HepG2 (cell line): Measurements from ENCODE around the gene MACROD2. TPM values are rescaled to one million over a fixed set of nuclear protein-coding genes. Genes with fewer than 3 reads are reported as not detected.
A peak's percentile ranks its signal among the peaks of the same experiment; 100 is the strongest.

Experiments used
- ATAC-seq: fragments of 200-7000 bp; cut with Tn5 transposase; 3 replicates; pipeline ENCODE4 v1.9.1; 2020; ENCODE audit warnings: mild to moderate bottlenecking, moderate library complexity
- BruUV-seq: library from RNA; stranded (reverse); fragments of 400-500 nt; replicated peaks from 2 replicates; lab custom pipeline; 2021; lab: Mats Ljungman, UMichigan
- CTCF ChIA-PET: fragments of 300-600 bp; formaldehyde crosslinking; extraction: SDS; loops from one replicate; lab custom pipeline; 2021; ENCODE audit warnings: low total read pairs, inconsistent platforms, low intra/inter-chr PET ratio; lab: Yijun Ruan, JAX
- POLR2A ChIA-PET: fragments of 350-600 bp; sonication (Branson Sonifier 250); formaldehyde crosslinking; loops from one replicate; lab custom pipeline; 2020; ENCODE audit warnings: antibody characterized with exemption, inconsistent platforms; lab: Yijun Ruan, JAX
- DNase-seq: peaks from one replicate; pipeline ENCODE4 v3.0.0-alpha.2; 2015; ENCODE audit warnings: low spot score
- FAIRE-seq: peaks from 3 replicates; lab custom pipeline; 2011; peaks lifted over from hg19 to GRCh38; lab: Jason Lieb, UNC
- H2AFZ ChIP-seq: one replicate; pipeline ENCODE4 v1.6.1; 2011; ENCODE audit warnings: low read length, inconsistent platforms
- H3K27ac ChIP-seq: fragments of 300-600 bp; 3 replicates; pipeline ENCODE4 v1.8.0; 2011; ENCODE audit warnings: mixed run types, mild to moderate bottlenecking, mixed read lengths, low read length, inconsistent platforms; ENCODE audit not compliant: insufficient read depth; ENCODE audit errors: extremely low read length
- H3K27me3 ChIP-seq, 2 experiments: fragments of 200-600 bp in 1 of 2; 2 replicates in 1 of 2; 3 replicates in 1 of 2; pipeline versions ENCODE4 v1.6.0 to v1.8.0; 2011; ENCODE audit warnings: low read length in 2 of 2, mild to moderate bottlenecking in 2 of 2, moderate library complexity in 2 of 2, inconsistent platforms in 1 of 2; ENCODE audit not compliant: insufficient read depth in 2 of 2, control insufficient read depth in 1 of 2
- H3K36me3 ChIP-seq, 2 experiments: fragments of 200-600 bp in 1 of 2; replicated peaks in 1 of 2; 2 replicates in 1 of 2; 3 replicates in 1 of 2; pipeline versions ENCODE4 v1.5.1 to v1.8.0; 2011; ENCODE audit warnings: low read length in 2 of 2, inconsistent platforms in 1 of 2; ENCODE audit not compliant: insufficient read depth in 2 of 2, control insufficient read depth in 1 of 2
- H3K4me1 ChIP-seq: 2 replicates; pipeline ENCODE4 v1.5.1; 2012; ENCODE audit warnings: low read length, inconsistent platforms; ENCODE audit not compliant: insufficient read depth
- H3K4me2 ChIP-seq: 2 replicates; pipeline ENCODE4 v1.6.0; 2011; ENCODE audit warnings: low read depth, low read length, inconsistent platforms
- H3K4me3 ChIP-seq, 3 experiments: fragments of 200-600 bp in 1 of 3; sonication (generic), shearing (Covaris generic) in 1 of 3; replicated peaks in 1 of 3; 2 replicates each; pipeline ENCODE4 v1.5.1; 2011 to 2016; ENCODE audit warnings: low read length in 3 of 3, inconsistent platforms in 2 of 3, low read depth in 2 of 3, mild to moderate bottlenecking in 2 of 3, control low read depth in 1 of 3, mixed read lengths in 1 of 3; ENCODE audit not compliant: insufficient read depth in 1 of 3
- H3K79me2 ChIP-seq: one replicate; pipeline ENCODE4 v1.6.1; 2011; ENCODE audit warnings: low read length, inconsistent platforms; ENCODE audit not compliant: insufficient read depth
- H3K9ac ChIP-seq: 2 replicates; pipeline ENCODE4 v1.6.0; 2011; ENCODE audit warnings: mild to moderate bottlenecking, low read depth, low read length, inconsistent platforms; ENCODE audit not compliant: insufficient read depth
- H3K9me3 ChIP-seq: 2 replicates; pipeline ENCODE4 v1.5.1; 2012; ENCODE audit warnings: mild to moderate bottlenecking, low read length
- H4K20me1 ChIP-seq: 2 replicates; pipeline ENCODE4 v1.6.0; 2011; ENCODE audit warnings: inconsistent platforms, mild to moderate bottlenecking, low read length, moderate library complexity; ENCODE audit not compliant: insufficient read depth
- HOXA3 ChIP-seq: sonication (generic); formaldehyde crosslinking; IDR thresholded peaks from 2 replicates; pipeline ENCODE4 v1.5.0; 2020; ENCODE audit warnings: missing genetic modification reagents
- MYC ChIP-seq: sonication (generic); formaldehyde crosslinking; IDR thresholded peaks from 2 replicates; pipeline ENCODE4 v1.9.0; 2021; ENCODE audit warnings: missing genetic modification reagents, borderline replicate concordance
- NCOA1 ChIP-seq: sonication (generic); formaldehyde crosslinking; IDR thresholded peaks from 2 replicates; pipeline ENCODE4 v1.9.0; 2021; ENCODE audit warnings: missing genetic modification reagents
- POGK ChIP-seq: sonication (generic); formaldehyde crosslinking; conservative IDR thresholded peaks from 2 replicates; pipeline ENCODE4 v1.8.0; 2022; ENCODE audit warnings: mild to moderate bottlenecking, moderate library complexity, missing genetic modification reagents
- RAD21 ChIP-seq: fragments of 450-650 bp; formaldehyde crosslinking; IDR thresholded peaks from 2 replicates; pipeline ENCODE4 v1.5.0; 2020; ENCODE audit warnings: mild to moderate bottlenecking
- SMAD3 ChIP-seq: sonication (generic); formaldehyde crosslinking; IDR thresholded peaks from 2 replicates; pipeline ENCODE4 v1.4.0; 2020; ENCODE audit warnings: missing genetic modification reagents
- SMC3 ChIP-seq: IDR thresholded peaks from 2 replicates; pipeline ENCODE4 v1.6.1; 2011; ENCODE audit warnings: low read length, improper control_type of control experiment
- SOX13 ChIP-seq, 3 experiments: fragments of 450-650 bp in 1 of 3; sonication (generic) in 1 of 3; formaldehyde crosslinking in 1 of 3; IDR thresholded peaks in 2 of 3; conservative IDR thresholded peaks in 1 of 3; 2 replicates each; pipeline versions ENCODE4 v1.5.0 to v1.6.1; 2016 to 2020; ENCODE audit warnings: antibody characterized with exemption in 1 of 3, mild to moderate bottlenecking in 1 of 3, missing compliant biosample characterization in 1 of 3, missing genetic modification reagents in 1 of 3, moderate library complexity in 1 of 3
- THAP8 ChIP-seq: sonication (generic); formaldehyde crosslinking; IDR thresholded peaks from 2 replicates; pipeline ENCODE4 v1.5.1; 2020; ENCODE audit warnings: missing genetic modification reagents, mild to moderate bottlenecking, borderline replicate concordance
- ZBTB26 ChIP-seq: IDR thresholded peaks from 2 replicates; pipeline ENCODE4 v1.6.1; 2016; ENCODE audit warnings: missing compliant biosample characterization, missing genetic modification reagents, borderline replicate concordance
- ZNF430 ChIP-seq: sonication (generic); formaldehyde crosslinking; IDR thresholded peaks from 2 replicates; pipeline ENCODE4 v1.9.0; 2021; ENCODE audit warnings: mild to moderate bottlenecking, missing genetic modification reagents
- ZNF503 ChIP-seq: sonication (generic); formaldehyde crosslinking; IDR thresholded peaks from 2 replicates; pipeline ENCODE4 v1.4.0; 2020; ENCODE audit warnings: missing genetic modification reagents
- ZNF652 ChIP-seq: IDR thresholded peaks from 2 replicates; pipeline ENCODE4 v1.6.1; 2016; ENCODE audit warnings: low read depth, borderline replicate concordance
- ZNF770 ChIP-seq: sonication (generic); formaldehyde crosslinking; IDR thresholded peaks from 2 replicates; pipeline ENCODE4 v1.5.0; 2020; ENCODE audit warnings: mild to moderate bottlenecking, missing genetic modification reagents
- WGBS: methylation state at CpG from one replicate; pipeline ENCODE4 v1.1.6; 2017; ENCODE audit warnings: low lambda C conversion rate; 5-methylcytosine and 5-hydroxymethylcytosine counted together
- in situ Hi-C: cut with HindIII; loops from 2 replicates; pipeline ENCODE4 v1.10.0; 2017; ENCODE audit warnings: low pct_unique_long_range_greater_than_20kb; ENCODE audit not compliant: extremely low pct_ligation_motif_present
- intact Hi-C: fragments of 100-400 bp; cut with micrococcal nuclease; formaldehyde crosslinking; loops from one replicate; pipeline ENCODE4 v1.10.0; 2022; ENCODE audit not compliant: unreplicated experiment
- polyA plus RNA-seq, 8 experiments: library from polyadenylated mRNA; depleted of rRNA in 3 of 8; stranded (reverse) in 7 of 8; unstranded in 1 of 8; fragments of >200 nt; fragmentation: Illumina TruSeq in 4 of 8; extraction: Trizol in 4 of 8; gene quantifications; 2 replicates each; pipeline versions ENCODE4 v1.2.1 to v1.2.3, GENCODE V29; 2011 to 2016; ENCODE audit warnings: low read depth in 4 of 8, missing spikeins in 1 of 8, mixed read lengths in 1 of 8; ENCODE audit not compliant: insufficient read depth in 1 of 8
- total RNA-seq, 5 experiments: library from RNA; depleted of rRNA; stranded (reverse); fragments of >200 nt; fragmentation: Illumina TruSeq; extraction: Trizol; gene quantifications; 2 replicates each; pipeline ENCODE4 v1.2.3, GENCODE V29; 2016; ENCODE audit warnings: low read depth in 1 of 5

The MACROD2 gene
- total and polyA plus RNA-seq, 2 of the 13 experiments (the other 11 are each of a cell fraction or from before 2014, with no cell fraction given) = 0.13 to 0.51 TPM

GRCh38 chr20:15708984-15709598 is 1713.8 kb downstream of the MACROD2 start:
- CTCF ChIA-PET = interaction anchor here (0.8 to 2.3 kb wide), 4 partner anchors 221 to 1052 kb away, joined by 3 to 41 read pairs (median 4); no protein-coding TSS in a partner anchor
- POLR2A ChIA-PET = no interaction called here
- TF ChIP-seq HOXA3 (CRISPR knock-in tag) = peak; percentile 34; the same call in 1 of the 2 replicates
- no peak for TF ChIP-seq SOX13 (IDR thresholded peaks at IDR 0.05)
- TF ChIP-seq SOX13 (CRISPR knock-in tag; conservative IDR thresholded peaks at IDR 0.05 in 1 of 2, IDR thresholded peaks at IDR 0.05 in 1 of 2) = no peak
- no peak for TF ChIP-seq POGK (CRISPR knock-in tag)
- no peak for TF ChIP-seq THAP8 (CRISPR knock-in tag)
- no peak for TF ChIP-seq ZNF503 (CRISPR knock-in tag)
- TF ChIP-seq MYC (CRISPR knock-in tag) = no peak
- TF ChIP-seq SMC3 = peak; percentile 86
- no peak for TF ChIP-seq ZNF652 (CRISPR knock-in tag)
- TF ChIP-seq ZNF430 (CRISPR knock-in tag) = no peak
- TF ChIP-seq ZNF770 (CRISPR knock-in tag) = 0 out of 2 replicates have a peak, but pooled peaks have one; percentile 24
- no peak for TF ChIP-seq NCOA1 (CRISPR knock-in tag)
- 0 out of 2 replicates have a peak, but pooled peaks have one; percentile 40 for TF ChIP-seq SMAD3
- TF ChIP-seq ZBTB26 = no peak
- peak; percentile 76 for TF ChIP-seq RAD21 (CRISPR knock-in tag)

More at GRCh38 chr20:15708984-15709598, 1713.8 kb downstream of the MACROD2 start:
- DNase-seq (peak; percentile 52), FAIRE-seq (peak; percentile 30), ATAC-seq (peak; percentile 99)
- Histone ChIP-seq H3K9me3 (no peaks in the 10 kb centered on the region), H3K36me3 (no peaks in the 10 kb centered on the region), H3K4me1 (no peaks in the 10 kb centered on the region), H3K27me3 (no peaks in the 10 kb centered on the region), H3K27ac (no peak overlapping the region), H3K79me2 (no peaks in the 10 kb centered on the region), H4K20me1 (no peaks in the 10 kb centered on the region), H2AFZ (no peak overlapping the region), H3K4me3 (no peak overlapping the region), H3K9ac (no peak overlapping the region), H3K4me2 (no peak overlapping the region)
- intact Hi-C loops = loop anchor here (1.0 kb wide), 3 partner anchors 534 to 1052 kb away; no protein-coding TSS in a partner anchor
- no TSS peak for BruUV-seq
- in situ Hi-C loops = loop anchor here (10.0 kb wide), 2 partner anchors 526 to 1056 kb away; no protein-coding TSS in a partner anchor
- WGBS = 8% methylated on average over 9 of the region's 9 CpGs
